Activated CD4-positive, alpha-beta T cell treated with anti-CD3 and anti-CD28 coated beads, Interleukin-2, amount 50 U/mL, for 4 hours (primary cell): ENCODE results near the gene TRIM9.
"Not testable (repeated sequence)": the region's sequence is repeated elsewhere in the genome, so short reads cannot be mapped to it uniquely, and the experiment has no call there.

Experiments
- DNase-seq, 2 experiments: peaks; one replicate each; pipeline ENCODE4 v3.0.0-alpha.2; 2020

TRIM9 gene

DNA sequence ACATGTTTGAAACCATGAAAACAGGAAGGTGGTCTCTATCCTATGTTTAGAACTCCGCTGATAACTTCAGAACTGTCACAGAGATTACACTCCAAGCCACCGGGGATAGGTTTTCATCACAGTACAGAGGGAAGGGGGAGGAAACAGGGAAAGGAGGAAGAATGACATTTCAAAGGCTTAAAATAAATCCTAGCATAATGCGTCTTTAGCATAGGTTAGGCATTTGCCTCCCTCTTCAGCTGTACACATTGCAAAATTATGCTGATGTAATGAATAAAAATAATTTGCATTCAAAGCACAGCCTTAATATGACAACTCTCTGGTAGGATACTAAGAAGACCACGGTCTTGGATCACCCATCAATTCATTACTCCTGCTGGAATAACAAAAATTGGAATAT, 96.3 kb downstream of the TRIM9 start:
- no peak for DNase-seq

DNA sequence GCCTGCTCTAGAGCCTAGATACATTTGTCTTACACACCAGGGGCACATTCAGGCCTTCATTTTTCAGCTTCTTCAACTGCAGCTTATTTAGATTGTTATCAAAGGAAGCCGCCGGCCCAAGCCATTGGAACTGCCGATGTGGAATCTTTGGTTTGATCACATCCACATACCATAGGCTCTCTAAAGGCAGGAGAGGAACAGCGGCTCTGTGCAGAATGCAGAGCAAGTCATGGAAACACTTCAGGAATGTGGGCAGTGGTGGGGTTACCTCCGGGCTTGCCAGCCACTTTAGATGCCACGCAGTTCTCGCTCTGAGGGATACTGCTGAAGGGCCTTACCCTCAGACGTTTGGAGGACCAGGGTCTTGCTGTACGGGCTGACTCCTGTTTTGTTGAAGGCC, 97.2 kb downstream of the TRIM9 start:
- no peak for DNase-seq

DNA sequence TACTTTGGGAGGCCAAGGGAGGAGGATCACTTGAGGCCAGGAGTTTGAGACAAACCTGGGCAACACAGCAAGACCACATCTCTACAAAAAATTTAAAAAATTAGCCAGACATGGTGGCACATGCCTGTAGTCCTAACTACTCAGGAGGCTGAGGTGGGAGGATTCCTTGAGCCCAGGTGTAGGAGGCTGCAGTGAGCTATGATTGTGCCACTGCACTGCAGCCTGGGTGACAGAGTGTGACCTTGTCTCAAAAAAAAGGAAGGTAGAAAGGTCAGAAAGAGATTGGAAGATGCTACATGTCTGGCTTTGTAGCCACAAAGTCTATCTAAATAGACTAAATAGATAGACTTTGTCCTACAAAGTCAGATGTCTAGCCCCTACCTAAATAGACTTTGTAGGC, 100.7 kb downstream of the TRIM9 start:
- DNase-seq = not testable (repeated sequence)

DNA sequence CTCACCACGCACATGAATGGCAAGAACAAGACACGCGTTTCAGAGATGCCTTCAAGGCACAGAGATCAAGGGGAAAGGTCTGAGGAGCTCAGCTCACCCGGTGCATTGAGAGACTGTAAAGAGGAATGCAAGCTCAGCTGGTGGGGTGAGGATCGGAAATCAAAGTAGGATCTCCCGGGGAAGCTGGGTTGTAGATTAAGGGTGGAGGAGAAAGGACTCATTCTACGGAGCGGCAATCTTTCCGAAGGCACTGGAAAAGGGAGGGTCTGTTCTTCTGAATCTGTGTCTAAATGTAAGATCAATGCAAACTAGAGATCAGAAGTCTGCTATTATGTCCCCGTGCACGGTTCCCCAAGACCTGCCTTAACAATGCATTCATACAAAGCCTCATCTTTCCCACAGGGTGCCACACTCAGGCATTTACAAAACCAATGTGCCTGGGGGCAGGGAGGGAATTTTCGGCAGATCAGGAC, 109.0 kb downstream of the TRIM9 start:
- no peak for DNase-seq

DNA sequence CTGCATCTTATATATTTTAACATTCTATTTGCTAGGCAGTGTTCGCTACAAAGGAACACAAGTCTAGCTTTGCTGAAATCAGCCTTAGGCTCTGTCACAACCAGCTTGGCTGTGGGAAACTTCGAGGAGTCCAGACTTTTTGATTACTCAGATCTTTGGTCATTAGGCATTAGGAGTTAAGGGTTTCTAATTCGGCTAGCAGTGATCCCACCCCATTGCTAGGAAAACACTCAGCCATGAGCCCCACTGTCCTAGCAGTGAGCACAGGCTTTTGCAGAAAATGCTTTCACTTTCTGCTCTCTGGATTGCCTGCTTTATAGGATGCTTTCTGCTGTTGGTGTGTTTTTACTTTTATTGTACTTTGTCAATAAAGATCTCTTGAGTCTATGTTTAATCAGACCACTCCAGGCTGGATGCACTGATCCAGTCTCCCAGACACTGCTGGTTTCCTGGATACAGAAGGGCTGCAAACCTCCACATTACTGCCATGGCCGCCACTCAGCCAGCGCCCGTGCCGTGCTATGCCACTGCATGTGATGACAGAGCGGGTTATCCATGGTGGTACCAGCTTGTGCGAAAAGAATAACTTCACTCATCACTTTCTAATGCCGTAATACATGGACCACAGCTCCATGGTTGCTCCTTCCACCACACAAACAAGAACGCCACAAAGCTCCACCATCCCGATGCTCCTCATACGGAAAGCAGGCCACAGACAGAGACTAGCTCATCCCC, 109.6 kb downstream of the TRIM9 start:
- DNase-seq = no peak

DNA sequence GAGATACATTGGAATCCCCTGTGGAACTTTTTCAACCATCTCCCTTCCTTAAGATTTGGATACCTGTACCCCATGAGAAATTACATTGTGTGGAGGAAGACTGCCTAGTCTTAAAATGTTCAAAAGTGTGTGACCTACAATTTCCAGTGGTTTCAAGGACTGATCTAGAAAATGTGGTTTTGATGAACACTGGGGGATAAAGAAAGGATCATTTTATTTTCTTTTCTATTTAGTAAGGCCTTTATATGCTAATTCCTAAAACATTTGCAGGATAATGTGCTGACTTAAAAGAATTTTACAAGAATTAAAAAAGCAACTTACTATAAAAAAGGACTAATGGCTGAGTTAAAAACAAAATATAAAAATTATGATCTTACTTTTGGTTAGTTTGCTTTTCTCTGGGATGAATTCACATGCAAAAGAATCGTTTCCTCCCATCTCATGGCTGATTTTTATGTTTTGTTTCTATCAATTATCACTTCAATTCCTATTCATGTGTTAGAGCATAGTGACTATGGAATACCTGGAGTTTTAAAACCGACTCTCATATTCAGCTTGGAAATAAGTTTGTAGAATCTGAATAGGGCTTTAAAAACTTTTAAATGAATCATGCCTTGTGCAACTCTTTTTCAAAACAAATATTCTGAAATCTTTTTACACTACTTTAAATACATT, 110.7 kb downstream of the TRIM9 start:
- no peak for DNase-seq

DNA sequence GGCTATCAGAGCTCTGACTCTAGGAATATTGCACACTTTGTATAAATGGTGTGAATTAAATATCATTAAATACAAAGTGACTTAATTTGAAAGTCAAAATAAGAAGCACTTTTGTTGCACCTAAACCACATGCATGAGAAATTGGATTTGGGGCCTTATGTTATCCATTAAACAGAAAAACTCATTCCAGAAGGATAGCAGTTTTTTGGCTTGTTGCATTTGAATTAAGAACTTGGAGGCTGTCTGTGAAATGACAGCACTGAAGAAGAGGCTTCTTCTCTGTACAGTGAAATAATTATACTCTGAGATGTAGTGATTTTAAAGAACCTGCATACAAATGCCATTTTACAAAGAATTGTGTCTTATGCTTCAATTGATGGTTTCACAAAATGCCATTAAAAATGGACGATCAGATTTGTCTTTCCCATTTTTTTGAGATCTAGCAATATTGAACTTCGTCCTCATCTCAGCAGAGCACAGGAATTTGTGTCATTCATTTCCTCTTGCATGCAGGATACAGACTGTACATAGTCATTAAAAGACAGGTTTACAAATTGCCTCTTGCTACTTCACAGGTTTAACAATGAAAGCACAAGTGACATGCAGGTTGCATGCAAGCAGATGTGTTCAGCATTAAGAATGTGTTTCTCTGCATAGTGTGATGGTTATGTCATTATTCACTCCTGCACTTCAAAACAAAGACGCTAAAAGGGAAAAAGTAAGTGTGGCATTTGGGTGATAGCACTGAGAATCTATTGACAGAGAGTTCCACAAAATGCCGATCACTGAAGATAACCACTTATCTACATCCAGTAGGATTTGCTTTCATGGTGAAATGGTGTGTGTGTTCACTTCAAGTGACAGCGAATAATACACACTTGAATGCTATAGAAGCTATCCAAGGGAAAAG, 114.7 kb downstream of the TRIM9 start:
- no peak for DNase-seq

DNA sequence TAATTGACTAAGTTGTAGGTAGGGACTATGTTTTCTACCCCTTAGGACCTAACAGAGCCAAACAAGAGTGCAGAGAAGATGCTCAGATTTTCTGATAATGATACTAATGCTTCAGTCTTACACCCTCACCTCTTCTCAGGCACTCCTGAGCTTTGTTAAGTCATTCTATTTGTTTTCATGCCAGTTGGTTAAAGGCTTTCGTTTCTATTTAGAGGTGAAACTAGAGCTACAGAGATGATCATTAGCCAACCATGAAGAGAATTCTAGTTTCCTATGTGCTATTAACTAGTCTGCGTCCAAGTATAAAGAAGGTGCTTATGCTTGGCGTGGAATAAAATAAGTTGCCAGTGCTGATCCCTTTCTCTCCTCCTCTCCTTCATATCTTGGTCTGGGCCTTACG, 116.0 kb downstream of the TRIM9 start:
- DNase-seq = no peak

DNA sequence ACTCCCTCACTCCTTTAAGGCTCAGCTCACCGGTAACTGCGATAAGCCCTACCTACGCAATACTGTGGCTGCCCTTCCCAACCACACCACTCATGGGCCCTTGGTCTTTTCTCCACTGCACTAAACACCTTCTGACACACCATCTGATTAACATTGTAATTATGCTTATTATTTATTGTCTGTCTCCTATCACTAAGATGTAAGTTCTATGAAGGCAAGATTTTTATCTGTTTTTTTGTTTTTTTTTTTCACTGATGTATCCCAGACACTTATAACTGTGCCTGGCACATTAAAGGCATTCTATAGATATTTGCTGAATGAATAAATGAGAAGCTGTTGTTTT, 116.4 kb downstream of the TRIM9 start:
- DNase-seq = no peak

DNA sequence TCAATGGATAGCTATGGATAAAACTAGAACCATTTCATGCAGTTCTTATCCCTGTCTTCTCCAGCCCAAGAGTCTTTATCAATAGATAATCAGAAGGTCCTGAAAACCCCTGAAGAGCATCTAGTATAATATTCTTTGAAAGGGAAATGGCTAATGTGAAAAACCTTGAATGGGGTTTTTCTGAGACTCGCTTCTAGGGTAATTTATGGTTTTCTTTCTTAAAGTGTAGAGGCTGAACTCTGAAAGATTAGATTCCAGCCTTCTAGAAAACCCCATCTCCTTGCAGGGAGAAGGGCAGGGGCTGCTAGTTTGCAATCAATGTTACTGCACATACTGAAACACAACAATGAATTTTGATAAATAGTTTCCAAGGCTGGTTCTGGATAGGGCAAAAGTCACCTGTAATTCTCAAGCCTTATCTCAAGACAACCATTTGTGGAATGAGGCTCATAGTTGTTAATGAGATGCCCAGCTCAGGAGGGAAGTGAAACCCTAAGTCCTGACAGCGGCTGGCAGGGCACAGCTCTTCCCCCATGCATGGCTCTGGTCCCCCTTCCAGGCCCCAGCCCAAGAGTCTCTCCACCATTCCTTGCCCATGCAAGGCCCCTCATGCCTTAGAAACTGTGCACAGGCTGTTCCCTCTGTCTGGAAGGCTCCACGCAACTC, 116.9 kb downstream of the TRIM9 start:
- DNase-seq = no peak

DNA sequence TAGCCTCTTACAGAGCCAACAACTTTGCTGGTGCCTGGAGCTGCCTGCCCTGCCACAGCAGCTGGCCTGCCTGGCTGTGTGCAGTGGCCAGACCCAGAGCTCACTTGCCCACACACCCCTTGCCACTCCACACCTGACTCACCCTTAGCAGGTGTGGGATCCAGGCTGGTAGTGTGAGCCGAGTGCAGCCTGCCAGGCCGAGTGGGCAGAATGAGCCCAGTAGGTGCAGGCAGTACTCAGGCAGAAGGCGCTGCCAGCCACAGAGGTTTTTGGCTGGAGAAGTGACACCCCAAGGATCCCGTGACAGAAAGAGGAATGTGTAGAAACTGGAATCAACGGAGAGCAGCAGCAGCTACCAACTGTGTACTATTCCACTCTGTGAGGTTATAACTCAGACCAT, 120.8 kb downstream of the TRIM9 start:
- DNase-seq = no peak

DNA sequence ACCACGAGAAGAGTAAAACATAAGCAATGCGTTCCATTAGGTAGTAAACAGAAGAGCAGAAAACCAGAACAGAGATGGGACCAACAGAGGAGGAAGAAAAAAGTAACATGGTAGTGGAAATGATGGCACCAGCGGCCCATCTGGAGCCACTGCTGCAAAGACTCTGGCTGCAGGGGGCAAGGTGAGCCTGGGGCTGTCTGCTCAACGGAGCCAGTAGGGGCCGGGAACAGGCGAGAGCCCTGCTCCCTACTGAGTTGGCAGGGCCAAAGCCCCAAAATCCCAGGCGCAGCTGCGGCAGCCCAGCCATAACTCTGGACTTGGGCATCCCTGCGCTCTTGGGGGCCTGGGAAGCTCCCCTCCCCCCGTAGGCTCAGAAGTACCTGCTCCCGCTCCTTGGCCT, 122.2 kb downstream of the TRIM9 start:
- DNase-seq = no peak

DNA sequence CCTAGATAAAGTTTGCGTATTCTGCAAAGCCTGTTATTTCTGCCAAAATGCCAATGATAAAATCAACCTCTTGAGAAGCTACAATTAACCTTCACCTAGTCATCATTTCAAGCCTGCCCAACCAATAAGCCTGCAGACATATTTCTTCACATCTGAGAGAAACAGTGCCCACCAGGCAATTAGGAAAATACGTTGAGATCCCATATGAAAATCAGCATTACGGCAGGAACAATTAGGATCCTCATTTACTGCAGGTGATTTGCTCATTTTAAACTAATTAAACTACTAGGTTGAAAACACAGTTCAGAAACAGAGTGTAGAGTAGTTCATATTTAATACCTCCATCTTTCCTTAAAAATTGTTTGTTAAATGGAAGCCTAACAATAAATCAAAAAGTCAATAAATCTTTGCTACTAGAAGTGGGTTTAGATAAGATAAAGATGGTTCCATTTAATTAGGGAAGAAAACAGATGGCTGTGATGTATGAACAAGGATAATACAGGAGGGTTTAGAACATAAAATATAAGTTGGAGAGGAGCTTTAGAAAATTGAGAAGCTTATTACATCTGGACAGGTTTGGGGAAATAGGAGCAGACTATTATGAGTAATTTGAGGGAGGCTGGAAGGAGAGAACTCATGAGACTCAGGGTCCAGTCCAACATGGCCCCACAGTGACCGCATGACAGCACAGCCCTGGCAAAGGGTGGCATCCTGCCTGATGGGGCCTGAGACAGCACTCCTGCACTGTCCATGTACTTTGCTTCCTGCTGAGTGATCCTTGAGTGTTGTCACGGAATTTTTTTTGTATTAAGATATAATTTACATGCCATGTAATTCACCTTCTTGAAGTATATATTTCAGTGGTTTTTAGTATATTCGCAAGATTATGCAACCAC, 123.8 kb downstream of the TRIM9 start:
- DNase-seq = no peak

DNA sequence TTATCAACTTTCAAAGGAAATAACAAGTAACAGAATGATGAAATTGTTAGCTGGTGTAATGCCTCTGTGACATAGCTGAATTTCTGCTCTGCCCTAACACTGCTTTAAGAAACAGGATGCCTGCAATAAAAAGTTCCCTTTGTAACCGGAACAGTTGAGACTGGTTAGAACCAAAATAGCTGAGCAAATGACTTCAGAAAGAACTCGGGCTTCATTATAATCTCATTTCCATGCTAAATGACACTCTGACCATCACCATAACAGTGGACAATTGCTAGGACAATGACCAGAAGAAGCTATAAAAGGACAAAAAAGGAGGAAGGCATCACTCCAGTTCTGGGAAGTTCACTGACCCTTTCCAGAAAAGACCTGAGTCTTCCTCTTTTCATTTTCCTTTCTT, 127.1 kb downstream of the TRIM9 start:
- no peak for DNase-seq

DNA sequence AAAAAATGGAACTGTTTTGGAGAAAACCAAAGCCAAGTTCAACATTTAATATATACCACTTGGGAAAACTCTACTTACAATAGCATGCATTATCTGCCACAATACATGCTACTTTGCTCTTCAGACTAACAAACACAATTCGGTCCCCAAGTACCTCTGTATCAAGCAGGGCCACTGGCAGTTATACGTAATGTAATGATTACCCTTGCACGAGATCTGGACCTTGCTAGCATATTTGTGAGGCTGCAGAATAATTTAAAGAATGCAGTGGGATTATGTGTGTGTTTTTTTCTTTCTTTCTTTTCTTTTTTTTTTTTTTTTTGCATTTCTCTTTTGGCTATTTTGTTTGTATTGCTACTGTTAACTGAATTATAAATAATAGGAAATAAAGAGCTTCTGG, 127.8 kb downstream of the TRIM9 start:
- no peak for DNase-seq

DNA sequence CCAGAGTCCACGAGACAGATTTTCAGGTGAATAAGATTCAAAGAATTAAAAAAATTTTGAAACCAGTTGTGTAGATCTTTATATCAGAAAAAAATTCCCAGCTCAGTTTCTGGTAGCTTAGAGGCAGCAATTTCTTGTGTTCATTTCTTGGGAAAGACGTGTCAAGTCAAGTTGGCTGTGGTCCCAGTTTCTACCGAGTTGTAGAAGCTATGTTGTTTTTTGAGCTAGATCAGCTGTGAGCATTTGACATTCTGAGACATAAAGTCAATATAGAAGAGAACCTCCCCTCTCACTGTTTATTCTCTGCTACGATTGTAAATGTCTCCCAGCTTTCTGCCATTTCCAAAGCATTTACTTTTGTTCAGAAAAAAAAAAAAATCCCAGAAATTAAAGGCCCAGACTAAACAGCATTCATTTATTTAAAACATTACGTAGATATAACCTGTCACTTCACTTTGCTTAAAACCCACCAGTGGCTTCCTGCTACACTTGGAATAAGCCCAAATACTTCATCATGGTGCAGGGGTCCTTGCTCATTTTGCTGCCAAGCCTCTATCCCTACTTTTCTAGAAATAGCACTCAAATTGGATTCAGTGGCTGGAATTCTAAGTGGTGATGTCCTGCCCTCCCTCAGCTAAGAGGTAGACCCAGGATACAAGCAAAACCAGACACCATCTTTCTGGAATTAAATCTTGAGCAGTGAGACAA, 130.1 kb downstream of the TRIM9 start:
- no peak for DNase-seq

DNA sequence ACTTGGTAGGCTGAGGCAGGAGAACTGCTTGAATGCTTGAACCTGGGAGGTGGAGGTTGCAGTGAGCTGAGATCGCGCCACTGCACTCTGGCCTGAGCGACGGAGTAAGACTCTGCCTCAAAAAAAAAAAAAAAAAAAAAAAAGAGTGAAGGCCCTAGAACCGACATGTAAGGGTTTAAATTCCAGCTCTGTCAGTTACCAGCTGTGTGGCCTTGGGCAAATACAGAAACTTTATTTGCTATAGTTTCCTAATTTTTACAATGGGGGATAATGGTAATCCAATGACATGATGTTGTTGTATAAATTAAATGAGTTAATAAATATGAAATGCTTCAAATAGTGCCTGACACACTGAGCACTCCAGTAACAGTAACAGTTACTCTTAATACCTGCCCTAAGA, 131.0 kb downstream of the TRIM9 start:
- DNase-seq = no peak

DNA sequence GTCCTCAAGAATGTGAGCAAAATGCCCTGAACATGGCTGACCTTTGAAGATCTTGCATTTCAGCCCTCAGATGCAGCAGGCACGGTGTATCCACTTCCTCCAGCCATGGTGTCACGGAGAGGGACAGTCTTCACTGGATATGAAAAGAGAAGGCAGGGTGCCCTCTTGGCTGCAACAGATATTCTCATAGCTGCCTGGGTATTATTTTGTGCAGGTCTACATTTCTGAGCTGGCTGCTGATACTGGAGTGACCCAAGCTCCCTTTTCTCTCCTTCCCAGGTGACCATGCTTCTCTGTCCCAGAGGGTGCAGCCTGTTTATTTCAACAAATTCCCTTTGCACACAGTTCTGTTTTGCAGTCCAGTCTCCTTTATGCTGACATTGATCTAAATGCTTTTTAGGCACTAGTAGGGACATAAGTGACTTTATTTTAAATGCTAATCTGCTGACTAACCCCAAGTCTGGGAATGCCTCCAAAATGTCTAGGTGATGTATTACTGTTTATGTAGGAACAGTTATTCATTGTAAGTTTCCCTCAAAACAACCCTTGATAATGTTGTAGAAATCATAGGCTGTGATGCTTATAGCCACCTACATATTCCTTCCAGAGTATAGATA, 133.2 kb downstream of the TRIM9 start:
- no peak for DNase-seq

DNA sequence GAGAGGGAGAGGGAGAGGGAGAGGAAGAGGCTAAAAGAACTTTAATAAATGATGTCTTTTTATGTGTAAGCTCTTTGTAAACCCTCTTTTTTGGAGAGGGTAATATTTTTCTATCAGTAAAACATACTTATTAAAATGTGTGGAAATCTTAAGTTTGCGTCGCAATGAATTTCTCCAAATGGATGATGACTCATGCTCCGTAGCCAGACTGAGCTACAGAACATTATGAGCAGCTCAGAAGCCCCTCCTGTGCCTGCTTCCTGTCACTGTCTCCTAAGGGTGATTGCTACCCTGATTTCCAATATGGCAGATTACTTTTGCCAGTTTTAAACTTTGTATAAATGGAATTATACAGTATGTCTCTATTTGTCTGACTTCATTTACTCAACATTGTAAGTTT, 137.6 kb downstream of the TRIM9 start:
- no peak for DNase-seq

DNA sequence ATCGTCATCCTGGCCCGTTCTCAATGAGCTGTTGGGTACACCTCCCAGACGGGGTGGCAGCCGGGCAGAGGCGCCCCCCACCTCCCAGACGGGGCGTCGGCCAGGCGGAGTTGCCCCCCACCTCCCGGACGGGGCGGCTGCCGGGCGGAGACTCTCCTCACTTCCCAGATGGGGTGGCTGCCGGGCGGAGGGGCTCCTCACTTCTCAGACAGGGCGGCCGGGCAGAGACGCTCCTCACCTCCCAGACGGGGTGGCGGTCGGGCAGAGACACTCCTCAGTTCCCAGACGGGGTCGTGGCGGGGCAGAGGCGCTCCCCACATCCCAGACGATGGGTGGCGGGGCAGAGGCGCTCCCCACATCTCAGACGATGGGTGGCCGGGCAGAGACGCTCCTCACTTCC, 138.5 kb downstream of the TRIM9 start:
- not testable (repeated sequence) for DNase-seq
